ENCODE results near the gene ZNF343.

DNA sequence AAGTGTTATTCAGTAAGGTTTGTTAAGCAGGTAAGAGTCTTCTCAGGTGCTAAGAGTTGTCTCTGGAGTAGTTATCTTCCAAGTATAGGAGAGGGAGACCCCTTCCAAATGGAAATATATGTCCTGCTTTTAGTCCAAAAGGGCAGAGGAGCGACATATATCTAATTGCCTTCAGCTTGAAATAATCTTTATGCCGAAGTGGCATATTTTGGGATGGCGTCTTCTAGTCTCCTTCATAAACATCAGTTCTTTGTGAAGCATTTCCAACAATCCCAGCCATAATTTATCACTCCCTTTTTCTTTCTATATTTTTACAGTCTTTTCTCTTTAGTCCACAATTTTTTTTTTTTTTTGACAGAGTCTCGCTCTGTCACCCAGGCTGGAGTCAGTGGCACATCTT is 33.6 kb upstream of the ZNF343 start:
- TF ChIP-seq POLR2A (IDR thresholded peaks at IDR 0.05; ENCODE audit: low read depth, low read length) (no peak), JUN (IDR thresholded peaks at IDR 0.05; ENCODE audit: borderline replicate concordance, insufficient read depth, insufficient read length, low read depth) (no peak), GATA2 (IDR thresholded peaks at IDR 0.05; ENCODE audit: insufficient read depth, insufficient read length, low read depth, low read length) (no peak), POLR2AphosphoS5 (IDR thresholded peaks at IDR 0.05; ENCODE audit: insufficient read depth, low read depth, low read length) (no peak), FOS (IDR thresholded peaks at IDR 0.05; ENCODE audit: borderline replicate concordance, insufficient read depth, low read length) (no peak), EZH2 (IDR thresholded peaks at IDR 0.05; ENCODE audit: borderline replicate concordance, low read depth, low read length, severe bottlenecking) (no peak)
- TF ChIP-seq, protein P1, sequence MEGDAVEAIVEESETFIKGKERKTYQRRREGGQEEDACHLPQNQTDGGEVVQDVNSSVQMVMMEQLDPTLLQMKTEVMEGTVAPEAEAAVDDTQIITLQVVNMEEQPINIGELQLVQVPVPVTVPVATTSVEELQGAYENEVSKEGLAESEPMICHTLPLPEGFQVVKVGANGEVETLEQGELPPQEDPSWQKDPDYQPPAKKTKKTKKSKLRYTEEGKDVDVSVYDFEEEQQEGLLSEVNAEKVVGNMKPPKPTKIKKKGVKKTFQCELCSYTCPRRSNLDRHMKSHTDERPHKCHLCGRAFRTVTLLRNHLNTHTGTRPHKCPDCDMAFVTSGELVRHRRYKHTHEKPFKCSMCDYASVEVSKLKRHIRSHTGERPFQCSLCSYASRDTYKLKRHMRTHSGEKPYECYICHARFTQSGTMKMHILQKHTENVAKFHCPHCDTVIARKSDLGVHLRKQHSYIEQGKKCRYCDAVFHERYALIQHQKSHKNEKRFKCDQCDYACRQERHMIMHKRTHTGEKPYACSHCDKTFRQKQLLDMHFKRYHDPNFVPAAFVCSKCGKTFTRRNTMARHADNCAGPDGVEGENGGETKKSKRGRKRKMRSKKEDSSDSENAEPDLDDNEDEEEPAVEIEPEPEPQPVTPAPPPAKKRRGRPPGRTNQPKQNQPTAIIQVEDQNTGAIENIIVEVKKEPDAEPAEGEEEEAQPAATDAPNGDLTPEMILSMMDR (IDR thresholded peaks at IDR 0.05; ENCODE audit: extremely low read depth in 1 of 2, insufficient read depth in 1 of 2, low read depth in 1 of 2, low read length in 2 of 2): no peak
- TF ChIP-seq, protein P2, sequence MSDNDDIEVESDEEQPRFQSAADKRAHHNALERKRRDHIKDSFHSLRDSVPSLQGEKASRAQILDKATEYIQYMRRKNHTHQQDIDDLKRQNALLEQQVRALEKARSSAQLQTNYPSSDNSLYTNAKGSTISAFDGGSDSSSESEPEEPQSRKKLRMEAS (IDR thresholded peaks at IDR 0.05; ENCODE audit: insufficient read depth, insufficient read length): no peak
